H9 (cell line): ENCODE measurements around the gene DCLRE1B. TPM values are rescaled to one million over a fixed set of nuclear protein-coding genes. Genes with fewer than 3 reads are reported as not detected.
"Not testable (repeated sequence)": the region's sequence is repeated elsewhere in the genome, so short reads cannot be mapped to it uniquely, and the experiment has no call there.

Source experiments
- DNase-seq: peaks from one replicate; pipeline ENCODE4 v3.0.0-alpha.2; 2017
- H2AFZ ChIP-seq: one replicate; pipeline ENCODE4 v1.6.1; 2013; ENCODE audit warnings: mild to moderate bottlenecking, low read length, control low read depth, moderate library complexity
- H2AK5ac ChIP-seq: 2 replicates; pipeline ENCODE4 v1.6.1; 2013; ENCODE audit warnings: low read length, control low read depth, mixed read lengths; ENCODE audit not compliant: insufficient read length
- H2BK120ac ChIP-seq: one replicate; pipeline ENCODE4 v1.6.1; 2013; ENCODE audit warnings: low read depth, mild to moderate bottlenecking, low read length, control low read depth, inconsistent platforms; ENCODE audit not compliant: poor library complexity, severe bottlenecking
- H2BK12ac ChIP-seq: 2 replicates; pipeline ENCODE4 v1.6.1; 2013; ENCODE audit warnings: low read length, control low read depth, mixed read lengths, low read depth; ENCODE audit not compliant: insufficient read length
- H2BK15ac ChIP-seq: 2 replicates; pipeline ENCODE4 v1.6.1; 2013; ENCODE audit warnings: low read depth, low read length, control low read depth
- H2BK20ac ChIP-seq: one replicate; pipeline ENCODE4 v1.6.1; 2013; ENCODE audit warnings: low read depth, mild to moderate bottlenecking, low read length, control low read depth, inconsistent platforms; ENCODE audit not compliant: poor library complexity, severe bottlenecking
- H2BK5ac ChIP-seq: 2 replicates; pipeline ENCODE4 v1.6.1; 2013; ENCODE audit warnings: low read length, control low read depth, mixed read lengths; ENCODE audit not compliant: insufficient read length
- H3K14ac ChIP-seq: 2 replicates; pipeline ENCODE4 v1.6.1; 2013; ENCODE audit warnings: low read length, control low read depth; ENCODE audit not compliant: insufficient read depth
- H3K18ac ChIP-seq: 2 replicates; pipeline ENCODE4 v1.6.1; 2013; ENCODE audit warnings: low read depth, mild to moderate bottlenecking, mixed read lengths, low read length, control low read depth; ENCODE audit not compliant: insufficient read length
- H3K23ac ChIP-seq: 2 replicates; pipeline ENCODE4 v1.6.1; 2013; ENCODE audit warnings: low read length, control low read depth, mixed read lengths, low read depth; ENCODE audit not compliant: insufficient read length
- H3K23me2 ChIP-seq: 2 replicates; pipeline ENCODE4 v1.6.1; 2013; ENCODE audit warnings: low read depth, mild to moderate bottlenecking, mixed read lengths, low read length, control low read depth; ENCODE audit not compliant: insufficient read length, poor library complexity, severe bottlenecking
- H3K27ac ChIP-seq: 2 replicates; pipeline ENCODE4 v1.5.1; 2013; ENCODE audit warnings: low read length, control low read depth, mixed read lengths, low read depth; ENCODE audit not compliant: insufficient read length
- H3K27me3 ChIP-seq: 2 replicates; pipeline ENCODE4 v1.6.1; 2013; ENCODE audit warnings: low read length, control low read depth, inconsistent platforms; ENCODE audit not compliant: insufficient read depth
- H3K4ac ChIP-seq: 2 replicates; pipeline ENCODE4 v1.6.1; 2013; ENCODE audit warnings: low read depth, mild to moderate bottlenecking, control low read depth, inconsistent platforms, low read length, moderate library complexity
- H3K4me1 ChIP-seq: 2 replicates; pipeline ENCODE4 v1.6.1; 2013; ENCODE audit warnings: low read length, control low read depth, inconsistent platforms; ENCODE audit not compliant: insufficient read depth
- H3K4me2 ChIP-seq: 2 replicates; pipeline ENCODE4 v1.6.1; 2013; ENCODE audit warnings: low read length, control low read depth, mixed read lengths; ENCODE audit not compliant: insufficient read length, insufficient read depth
- H3K56ac ChIP-seq: 2 replicates; pipeline ENCODE4 v1.6.1; 2013; ENCODE audit warnings: low read depth, mild to moderate bottlenecking, mixed read lengths, low read length, control low read depth; ENCODE audit not compliant: insufficient read length
- H3K79me1 ChIP-seq: 2 replicates; pipeline ENCODE4 v1.6.1; 2013; ENCODE audit warnings: low read depth, mild to moderate bottlenecking, moderate library complexity, low read length, control low read depth, inconsistent platforms; ENCODE audit not compliant: insufficient read depth, poor library complexity, severe bottlenecking
- H3K79me2 ChIP-seq: 2 replicates; pipeline ENCODE4 v1.6.1; 2013; ENCODE audit warnings: low read length, control low read depth, inconsistent platforms; ENCODE audit not compliant: insufficient read depth
- H3K9ac ChIP-seq: 2 replicates; pipeline ENCODE4 v1.6.1; 2013; ENCODE audit warnings: low read length, control low read depth, mixed read lengths; ENCODE audit not compliant: insufficient read length; ENCODE audit errors: extremely low read depth
- H3K9me3 ChIP-seq: one replicate; pipeline ENCODE4 v1.6.1; 2013; ENCODE audit warnings: low read depth, low read length, inconsistent platforms; ENCODE audit not compliant: control insufficient read depth
- H3T11ph ChIP-seq: one replicate; pipeline ENCODE4 v1.6.1; 2013; ENCODE audit warnings: mild to moderate bottlenecking, low read length, control low read depth, inconsistent platforms
- H4K20me1 ChIP-seq: one replicate; pipeline ENCODE4 v1.6.1; 2013; ENCODE audit not compliant: control insufficient read depth, insufficient read length, insufficient read depth
- H4K5ac ChIP-seq: 2 replicates; pipeline ENCODE4 v1.6.1; 2013; ENCODE audit warnings: low read depth, mild to moderate bottlenecking, mixed read lengths, low read length, control low read depth; ENCODE audit not compliant: insufficient read length
- H4K8ac ChIP-seq: replicated peaks from 2 replicates; pipeline ENCODE4 v1.6.1; 2013; ENCODE audit warnings: low read length, control low read depth, mixed read lengths, low read depth; ENCODE audit not compliant: insufficient read length
- H4K91ac ChIP-seq: 2 replicates; pipeline ENCODE4 v1.6.1; 2013; ENCODE audit warnings: low read depth, mild to moderate bottlenecking, moderate library complexity, mixed read lengths, low read length, control low read depth; ENCODE audit not compliant: insufficient read length
- H3K27ac Mint-ChIP-seq, 3 experiments: 2 replicates in 2 of 3; 3 replicates in 1 of 3; pipeline ENCODE4 v1.8.0; 2020 to 2021; ENCODE audit warnings: mixed read lengths in 3 of 3, mild to moderate bottlenecking in 1 of 3, moderate library complexity in 1 of 3
- H3K27me3 Mint-ChIP-seq: 2 replicates; pipeline ENCODE4 v1.8.0; 2021; ENCODE audit warnings: low read depth, mild to moderate bottlenecking, moderate library complexity, mixed read lengths
- H3K36me3 Mint-ChIP-seq, 3 experiments: 2 replicates in 2 of 3; 3 replicates in 1 of 3; pipeline ENCODE4 v1.8.0; 2020 to 2021; ENCODE audit warnings: low read depth in 3 of 3, mixed read lengths in 3 of 3; ENCODE audit not compliant: insufficient read depth in 1 of 3
- H3K4me1 Mint-ChIP-seq, 2 experiments: 2 replicates each; pipeline ENCODE4 v1.8.0; 2020; ENCODE audit warnings: mixed read lengths in 2 of 2
- H3K4me3 Mint-ChIP-seq, 2 experiments: 2 replicates in 1 of 2; 3 replicates in 1 of 2; pipeline ENCODE4 v1.8.0; 2020 to 2021; ENCODE audit warnings: mild to moderate bottlenecking in 2 of 2, mixed read lengths in 2 of 2, moderate library complexity in 1 of 2
- H3K9me3 Mint-ChIP-seq, 2 experiments: 2 replicates in 1 of 2; 3 replicates in 1 of 2; pipeline ENCODE4 v1.8.0; 2020; ENCODE audit warnings: mild to moderate bottlenecking in 2 of 2, mixed read lengths in 2 of 2, moderate library complexity in 1 of 2
- CTCF ChIP-seq: fragments of 200-600 bp; sonication (generic); conservative IDR thresholded peaks from 3 replicates; pipeline ENCODE4 v1.8.0; 2021; ENCODE audit warnings: antibody characterized with exemption, mild to moderate bottlenecking
- WGBS: extraction: QIAGEN DNeasy Blood & Tissue Kit; methylation state at CpG from one replicate; pipeline ENCODE4 v1.1.7; 2013; ENCODE audit warnings: missing lambda C conversion rate, low lambda C conversion rate, mixed read lengths; ENCODE audit not compliant: insufficient read length; ENCODE audit errors: extremely low coverage; 5-methylcytosine and 5-hydroxymethylcytosine counted together
- total RNA-seq: library from RNA; stranded (reverse); gene quantifications from 2 replicates; pipeline ENCODE4 v1.2.1, GENCODE V29; 2021

The DCLRE1B gene
- total RNA-seq, 1 experiment from 2014 or later: 13.4 TPM

- Histone ChIP-seq H4K8ac (no peak overlapping the region), H3K9me3 (no peaks in the 10 kb centered on the region), H4K20me1 (no peaks in the 10 kb centered on the region), H2BK12ac (no peak overlapping the region), H2AFZ (no peak overlapping the region), H3K27ac (no peak overlapping the region), H2BK20ac (no peak overlapping the region), H3K56ac (no peak overlapping the region), H2BK120ac (no peak overlapping the region), H2BK15ac (no peak overlapping the region), H3K18ac (no peak overlapping the region), H3K9ac (no peak overlapping the region), H3K79me1 (peaks cover 9% of the 10 kb centered on the region), H3K4ac (no peak overlapping the region), H3K27me3 (no peaks in the 10 kb centered on the region), H3K4me1 (peaks cover 3% of the 10 kb centered on the region; the same call in 1 of the 2 replicates), H3K4me2 (no peak overlapping the region), H3K79me2 (no peaks in the 10 kb centered on the region; the same call in 1 of the 2 replicates), H4K5ac (no peak overlapping the region), H2BK5ac (no peak overlapping the region), H3K14ac (no peak overlapping the region), H3K23ac (no peak overlapping the region), H4K91ac (no peak overlapping the region), H3K23me2 (no peaks in the 10 kb centered on the region), H3T11ph (no peak overlapping the region), H2AK5ac (no peak overlapping the region)
- DNase-seq: no peak
- peaks cover 5 to 15% (median 9%) of the 10 kb centered on the region in 3 experiments; a peak in 6 of 7 replicates for H3K36me3 Mint-ChIP-seq
- H3K9me3 Mint-ChIP-seq: no peaks in the 10 kb centered on the region
- TF ChIP-seq CTCF: no peak
- peaks cover 23 to 26% of the 10 kb centered on the region in 2 experiments for H3K4me1 Mint-ChIP-seq
- no CpG with 5 or more reads among the region's 3 CpGs for WGBS
- no peaks in the 10 kb centered on the region for H3K27me3 Mint-ChIP-seq
- 0 out of 7 replicates have a peak overlapping the region, but pooled peaks of 1 of the 3 experiments have one; percentile 14 for H3K27ac Mint-ChIP-seq
- H3K4me3 Mint-ChIP-seq: no peak overlapping the region
These were observed 42.4 kb downstream of the DCLRE1B start for GRCh38 chr1:113947388-113948107.

- H3K56ac ChIP-seq, H3K27me3 ChIP-seq, DNase-seq, H4K20me1 ChIP-seq, H3K18ac ChIP-seq, H2BK20ac ChIP-seq, H3K23ac ChIP-seq, H4K8ac ChIP-seq, H3K27ac Mint-ChIP-seq, H3K9me3 Mint-ChIP-seq, H3K4me1 ChIP-seq, H3K79me1 ChIP-seq, H2AFZ ChIP-seq, H3K4me3 Mint-ChIP-seq, H3K79me2 ChIP-seq, H3K9me3 ChIP-seq, H2AK5ac ChIP-seq, H2BK5ac ChIP-seq, H4K5ac ChIP-seq, H3K27me3 Mint-ChIP-seq, H3K23me2 ChIP-seq, H3K4ac ChIP-seq, H3T11ph ChIP-seq, H4K91ac ChIP-seq, H2BK120ac ChIP-seq, H3K4me2 ChIP-seq, H3K27ac ChIP-seq, H3K9ac ChIP-seq, H2BK15ac ChIP-seq, H2BK12ac ChIP-seq, H3K14ac ChIP-seq: not testable (repeated sequence)
- no CpG with 5 or more reads among the region's 4 CpGs for WGBS
- Mint-ChIP-seq H3K4me1 (peaks cover 25 to 28% of the 10 kb centered on the region in 2 experiments), H3K36me3 (peaks cover 4 to 15% (median 6%) of the 10 kb centered on the region in 3 experiments; a peak in 6 of 7 replicates)
These were observed 43.0 kb downstream of the DCLRE1B start for GRCh38 chr1:113948151-113948550.
